GM18907 (cell line): Measurements from ENCODE around the gene CCT3.
"Not testable (repeated sequence)": the region's sequence is repeated elsewhere in the genome, so short reads cannot be mapped to it uniquely, and the experiment has no call there.

Experiments used
- ATAC-seq: cut with Tn5 transposase; IDR thresholded peaks from one replicate; pipeline ENCODE4 v1.9.1; 2021; ENCODE audit warnings: mild to moderate bottlenecking, moderate library complexity; ENCODE audit not compliant: unreplicated experiment

The CCT3 gene

DNA sequence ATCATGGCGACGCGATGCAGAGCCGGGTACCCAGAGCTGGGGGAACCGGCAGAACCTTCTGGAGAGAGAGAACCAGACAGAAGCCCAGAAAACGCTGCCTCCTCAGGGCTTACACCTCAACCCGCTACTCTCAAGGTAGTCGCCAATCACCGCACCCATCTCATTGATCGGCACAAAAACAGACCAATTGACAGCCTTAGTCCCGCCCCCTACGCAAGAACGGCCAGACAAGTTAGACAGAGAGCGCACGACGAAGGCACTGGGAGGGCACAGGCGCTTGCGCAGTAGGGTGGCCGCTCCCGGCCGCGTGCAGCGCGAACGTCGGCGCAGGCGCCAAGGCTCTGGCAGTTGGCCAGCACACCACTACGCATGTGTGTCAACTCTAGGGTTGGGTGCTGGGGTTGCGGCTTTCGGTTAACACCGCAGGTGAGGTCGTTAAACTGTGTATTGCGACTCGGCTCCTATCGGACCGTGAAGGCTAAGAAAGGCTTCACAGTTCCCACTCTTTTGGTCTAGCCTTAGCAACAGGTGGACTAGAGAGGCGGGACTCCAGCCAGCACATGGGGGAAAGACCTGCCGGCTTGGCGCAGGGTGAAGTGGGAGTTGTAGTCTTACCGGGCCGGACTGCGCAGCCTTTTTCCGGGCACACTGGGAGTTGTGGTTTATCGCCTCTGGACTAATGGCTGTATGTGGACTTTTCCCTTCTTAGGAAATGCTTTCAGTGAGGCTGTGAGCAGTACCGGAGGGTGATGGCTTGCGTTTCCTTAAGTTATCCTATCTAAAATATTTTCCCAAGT is at the start of gene CCT3, which contains the start of gene TSACC:
Gene CCT3 (minus strand): TSS at position 113 of the 797 bp plus-strand sequence. CDS start 108 bp downstream, at position 5.
Gene TSACC (plus strand): TSS at position 347 of the 797 bp plus-strand sequence. CDS start 1,232 bp downstream, outside the sequence.
- peak; percentile 93 for ATAC-seq

DNA sequence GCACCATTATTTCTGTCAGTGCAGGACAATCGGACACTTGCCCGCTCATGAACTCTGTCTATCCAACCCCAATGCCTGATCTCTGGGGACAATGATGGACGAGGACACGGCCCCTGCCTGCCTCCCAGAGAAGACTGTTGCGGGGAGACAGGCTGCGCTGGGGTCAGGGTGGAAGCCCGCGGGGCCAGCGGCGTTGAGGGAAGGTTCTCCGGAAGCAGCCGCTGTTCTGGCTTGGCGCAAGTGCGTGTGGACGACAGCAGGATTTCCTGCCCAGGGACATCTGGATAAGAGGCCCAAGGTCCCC is 49.7 kb upstream of the CCT3 start:
- no peak for ATAC-seq

DNA sequence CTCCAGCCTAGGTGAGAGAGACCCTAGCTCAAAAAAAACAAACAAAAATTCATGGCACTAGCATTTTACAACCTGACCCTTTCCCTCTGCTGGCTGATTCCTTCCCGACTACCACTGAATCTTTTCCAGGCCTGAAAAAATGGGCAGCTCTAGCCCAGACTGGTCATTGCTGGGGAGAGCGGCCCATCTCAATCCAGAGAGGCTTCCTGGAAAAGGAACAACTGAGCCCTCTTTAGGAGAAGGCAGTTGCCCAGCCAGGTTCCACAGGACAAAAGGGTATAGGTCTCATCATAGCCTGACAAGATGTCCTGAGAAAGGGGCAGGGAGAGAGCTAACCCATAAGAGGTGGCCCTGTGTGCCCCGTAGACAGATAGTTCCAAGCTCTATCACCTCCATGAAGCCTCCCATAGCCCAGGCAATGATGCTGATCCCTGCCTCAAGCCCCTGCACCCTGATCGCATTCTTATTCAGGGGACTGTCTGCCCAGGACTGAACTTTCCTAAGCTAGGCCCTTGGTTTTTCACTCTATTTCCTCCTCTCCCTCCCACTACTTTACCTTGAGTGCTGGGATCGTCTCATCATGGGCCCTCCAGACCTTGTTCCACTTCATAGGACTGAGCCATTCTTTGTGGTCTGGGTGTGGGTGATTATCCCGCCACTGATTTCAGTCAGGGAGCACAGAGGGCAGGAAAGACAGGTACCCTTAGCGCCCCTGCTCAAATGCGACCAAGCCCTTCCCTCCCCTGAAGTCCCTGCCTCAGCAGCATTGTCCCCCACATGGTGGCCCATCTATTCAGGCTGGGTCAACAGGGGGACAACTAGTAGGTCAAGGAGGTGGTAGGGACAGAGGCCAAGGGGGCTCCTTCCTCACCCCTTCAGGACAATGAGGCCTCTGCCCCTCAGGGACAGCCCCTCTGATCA is 49.1 kb upstream of the CCT3 start:
- ATAC-seq, result no peak

DNA sequence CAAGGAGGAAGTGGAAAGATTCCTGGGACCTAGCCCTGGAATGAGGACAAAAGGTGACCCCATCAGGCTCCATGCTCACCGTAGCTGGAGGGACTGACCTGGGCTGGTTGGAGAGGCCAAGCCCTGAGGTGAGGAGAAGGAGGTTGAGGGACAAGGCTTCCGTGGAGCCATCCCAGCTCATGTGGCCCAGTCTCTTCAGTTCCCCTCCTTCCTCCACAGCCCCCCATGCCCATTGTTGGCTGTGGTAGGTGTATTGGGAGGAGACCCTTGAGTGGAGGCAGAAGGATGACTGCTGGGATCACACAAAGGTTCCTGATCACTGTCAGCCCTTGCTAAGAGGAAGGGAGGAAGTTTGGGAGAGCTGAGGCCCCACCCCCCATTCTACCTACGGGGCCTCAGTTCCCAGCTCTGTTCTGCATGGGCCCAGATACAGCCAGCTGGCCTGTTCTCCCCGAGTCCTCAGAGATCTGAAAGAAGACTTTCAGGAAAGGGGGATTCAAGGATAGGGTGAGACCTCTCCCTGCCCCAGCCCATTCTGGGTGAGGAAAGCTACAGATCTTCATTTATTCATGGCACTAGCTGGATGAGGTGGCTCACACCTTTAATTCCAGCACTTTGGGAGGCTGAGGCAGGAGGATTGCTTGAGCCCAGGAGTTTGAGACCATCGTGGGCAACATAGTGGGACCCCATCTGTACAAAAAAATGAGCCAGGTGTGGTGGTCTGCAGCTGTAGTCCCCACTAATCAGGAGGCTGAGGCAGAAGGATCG is 48.2 kb upstream of the CCT3 start:
- ATAC-seq, result no peak

DNA sequence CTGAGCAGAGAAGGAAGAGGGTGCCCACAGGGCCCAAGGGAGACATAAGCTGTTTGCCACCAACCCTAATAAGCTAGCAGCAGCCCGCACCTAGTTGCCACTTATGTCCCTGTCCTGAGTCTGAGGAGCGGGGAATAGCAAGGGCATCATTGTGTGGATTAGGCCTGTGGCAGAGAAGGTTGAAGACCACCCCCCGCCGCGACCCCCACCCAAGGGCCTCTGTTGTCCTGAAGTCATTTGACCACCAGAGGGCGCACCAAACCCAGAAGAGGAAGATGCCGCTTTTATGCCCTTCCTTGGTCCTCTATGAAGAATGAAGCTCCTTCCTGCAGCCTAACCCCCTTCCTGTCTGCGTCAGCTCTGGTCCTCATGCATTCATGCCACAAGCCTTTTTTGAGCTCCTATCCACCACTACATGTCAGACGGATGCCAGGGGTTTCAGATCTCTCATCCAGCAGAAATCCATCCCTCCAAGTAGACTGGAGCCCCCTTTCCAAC is 47.5 kb upstream of the CCT3 start:
- no peak for ATAC-seq

DNA sequence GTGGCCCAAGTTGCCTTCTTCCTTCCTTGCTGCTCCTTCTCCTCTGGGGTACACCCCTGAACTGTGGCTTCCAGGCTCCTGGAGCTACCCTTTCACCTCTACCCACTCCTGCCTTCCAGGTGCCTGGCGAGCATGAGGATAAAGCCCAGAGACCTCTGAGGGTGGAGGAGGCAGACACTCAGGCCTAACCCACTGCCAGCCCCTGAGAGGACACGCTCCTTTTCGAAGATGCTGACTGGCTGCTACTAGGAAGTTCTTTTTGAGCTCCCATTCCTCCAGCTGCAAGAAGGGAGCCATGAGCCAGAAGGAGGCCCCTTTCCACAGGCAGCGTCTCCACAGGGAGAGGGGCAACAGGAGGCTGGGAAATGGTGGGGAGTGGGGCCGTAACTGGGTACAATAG is 46.6 kb upstream of the CCT3 start:
- ATAC-seq, result no peak

DNA sequence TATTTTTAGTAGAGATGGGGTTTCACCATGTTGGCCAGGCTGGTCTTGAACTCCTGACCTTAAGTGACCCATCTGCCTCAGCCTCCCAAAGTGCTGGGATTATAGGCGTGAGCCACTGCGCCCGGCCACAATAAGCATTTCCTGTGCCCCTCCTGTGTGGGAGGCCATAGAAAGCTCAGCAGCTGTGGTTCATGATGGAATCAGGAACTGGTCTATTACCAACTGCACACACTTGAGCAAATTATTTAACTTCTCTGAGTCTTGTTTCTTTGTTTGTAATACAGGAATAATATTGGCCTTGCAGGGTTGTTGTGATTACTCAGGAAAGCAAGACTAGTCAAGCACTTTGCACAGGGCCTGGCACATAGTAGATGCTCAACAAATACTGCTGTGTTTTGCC is 45.9 kb upstream of the CCT3 start:
- ATAC-seq, result no peak

DNA sequence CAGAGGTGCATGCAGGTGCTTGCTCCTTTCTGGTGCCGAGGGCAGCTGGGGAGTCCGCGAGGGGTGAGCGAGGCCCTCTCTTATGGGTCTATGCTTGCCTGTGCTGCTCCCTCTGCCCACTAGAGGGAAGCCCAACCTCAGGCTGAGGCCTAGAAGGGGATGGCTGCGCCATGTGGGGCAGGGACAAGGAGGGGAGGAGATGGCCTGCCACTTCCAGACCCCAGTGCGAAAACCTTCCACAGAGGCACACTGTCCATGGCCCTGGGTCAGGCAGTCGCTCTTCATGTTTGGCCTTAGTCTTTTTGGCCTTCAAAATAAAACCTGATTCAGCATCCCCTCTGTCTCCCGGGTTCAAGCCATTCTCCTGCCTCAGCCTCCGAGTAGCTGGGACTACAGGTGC is 44.9 kb upstream of the CCT3 start:
- ATAC-seq, result no peak

DNA sequence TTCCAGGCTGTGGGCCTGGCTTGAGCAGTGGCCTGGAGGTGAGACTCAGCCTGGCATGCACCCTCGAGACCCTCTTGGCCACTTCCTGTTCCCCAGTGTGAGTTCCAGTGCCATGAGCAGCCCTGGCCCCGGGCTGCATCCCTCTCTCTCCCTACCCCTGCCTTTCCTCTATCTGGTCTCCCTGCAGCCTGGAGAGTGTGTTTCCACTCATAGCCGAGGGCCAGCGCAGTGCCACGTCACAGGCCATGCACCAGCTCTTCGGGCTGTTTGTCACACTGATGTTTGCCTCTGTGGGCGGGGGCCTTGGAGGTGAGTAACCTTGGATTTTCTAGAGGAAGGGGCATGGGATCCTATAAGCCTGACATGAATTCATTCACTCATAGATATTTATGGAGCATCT is 44.5 kb upstream of the CCT3 start:
- no peak for ATAC-seq

DNA sequence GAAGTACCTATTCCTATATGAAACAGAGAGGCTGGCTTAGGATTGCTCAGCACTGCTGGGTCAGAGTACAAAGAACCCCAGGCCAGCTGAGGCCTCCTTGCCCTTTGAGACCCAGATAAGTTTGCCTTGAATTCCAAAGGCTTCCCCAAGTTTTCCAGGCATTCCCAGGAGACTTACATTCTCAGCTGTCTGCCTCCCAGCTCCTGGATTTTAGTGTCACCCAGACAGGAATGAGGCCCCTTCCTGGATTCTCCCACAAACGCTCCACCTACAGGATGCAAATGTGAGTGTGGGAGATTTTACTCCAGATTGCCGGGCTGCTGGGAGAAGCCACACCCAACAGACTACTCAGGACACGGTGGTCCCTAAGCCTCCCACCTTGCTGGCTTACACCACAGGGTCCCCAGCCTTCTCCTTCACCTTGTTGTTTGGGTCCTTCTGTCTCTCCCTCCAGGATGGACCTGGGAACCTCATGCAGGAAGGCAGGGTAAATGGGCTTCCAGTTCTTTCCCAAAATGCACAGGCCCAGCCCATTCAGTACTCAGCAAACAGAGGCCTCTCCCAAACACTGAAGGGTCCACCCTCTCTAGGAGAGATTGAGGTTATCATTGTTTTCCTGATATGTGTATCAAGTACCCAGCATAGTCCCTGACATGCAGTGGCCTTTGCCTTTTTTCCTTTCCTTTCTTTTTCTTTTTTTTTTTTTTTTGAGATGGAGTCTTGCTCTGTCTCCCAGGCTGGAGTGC is 41.5 kb upstream of the CCT3 start:
- no peak for ATAC-seq

DNA sequence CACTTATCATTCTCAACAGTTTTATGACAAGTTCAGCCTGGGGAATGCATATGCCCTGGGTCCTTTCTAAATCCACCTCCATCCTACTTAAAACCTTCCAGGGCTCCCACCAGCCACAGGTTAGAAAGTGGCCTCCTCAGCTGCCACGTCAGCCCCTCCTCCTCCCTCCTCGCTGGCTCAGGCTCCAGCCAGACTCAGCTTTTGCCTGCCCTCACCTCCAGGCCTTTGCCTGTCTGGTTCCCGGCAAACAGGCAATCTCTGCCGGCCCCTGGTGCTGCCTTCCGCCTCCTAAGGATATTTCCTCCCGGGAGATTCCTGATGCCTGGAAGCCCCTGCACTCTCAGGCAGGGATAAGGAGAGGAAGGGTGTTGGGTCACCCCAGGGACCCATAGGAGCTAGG is 40.5 kb upstream of the CCT3 start:
- no peak for ATAC-seq

DNA sequence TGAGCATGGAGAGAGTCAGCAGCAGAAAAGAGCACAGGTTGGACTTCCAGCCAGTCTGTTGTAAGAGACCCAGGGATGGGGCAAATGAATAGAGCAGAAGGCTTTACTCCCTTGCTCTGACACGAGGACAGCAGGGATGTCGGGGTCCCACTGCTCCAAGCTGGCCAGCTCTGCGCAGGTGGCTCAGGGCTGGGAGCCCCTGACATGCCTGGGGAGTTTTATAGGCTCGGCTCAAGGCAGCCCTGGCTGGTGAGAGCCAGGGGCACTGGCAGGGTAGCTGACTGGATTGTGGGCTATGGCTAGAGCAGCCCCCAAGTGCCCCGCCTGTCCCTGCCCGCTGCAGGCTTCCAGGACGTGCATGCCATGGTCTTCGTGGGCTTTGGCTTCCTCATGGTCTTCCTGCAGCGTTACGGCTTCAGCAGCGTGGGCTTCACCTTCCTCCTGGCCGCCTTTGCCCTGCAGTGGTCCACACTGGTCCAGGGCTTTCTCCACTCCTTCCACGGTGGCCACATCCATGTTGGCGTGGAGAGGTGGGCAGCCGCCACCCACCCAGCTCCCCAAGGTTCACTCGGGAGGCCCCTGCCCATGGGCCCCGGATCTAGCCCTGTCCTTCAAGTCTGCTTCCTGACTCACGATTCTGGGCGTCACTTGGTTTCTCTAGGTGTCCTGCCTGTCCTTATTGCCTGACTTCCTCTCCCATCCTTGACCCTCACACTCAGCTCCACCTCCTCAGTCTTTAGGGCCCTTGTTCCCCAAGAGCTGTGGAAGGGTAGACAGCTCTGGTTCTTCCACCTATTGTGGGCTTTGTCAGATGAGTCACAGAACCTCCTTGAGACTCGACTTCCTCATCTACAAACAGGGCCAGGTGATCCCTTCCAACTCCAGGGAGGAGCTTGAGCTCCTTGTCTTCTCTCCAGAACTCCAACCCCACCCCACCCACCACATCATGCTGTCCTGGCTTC is 39.1 kb upstream of the CCT3 start:
- no peak for ATAC-seq

DNA sequence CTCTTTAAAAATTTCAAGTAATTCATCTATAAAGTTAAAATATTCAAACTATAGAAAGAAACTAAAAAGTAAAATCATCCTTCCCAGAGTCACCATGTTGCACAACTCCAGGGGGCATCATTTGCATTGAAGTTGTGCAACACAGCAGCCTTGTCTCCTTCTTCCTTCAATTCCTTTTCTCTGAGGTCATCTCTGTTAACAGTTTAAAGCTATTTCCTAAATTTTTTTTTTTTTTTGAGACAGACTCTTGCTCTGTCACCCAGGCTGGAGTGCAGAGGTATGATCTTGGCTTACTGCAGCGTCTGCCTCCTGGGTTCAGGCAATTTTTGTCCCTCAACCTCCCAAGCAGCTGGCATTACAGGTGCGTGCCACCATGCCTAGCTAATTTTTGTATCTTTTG is 38.1 kb upstream of the CCT3 start:
- ATAC-seq, result no peak

DNA sequence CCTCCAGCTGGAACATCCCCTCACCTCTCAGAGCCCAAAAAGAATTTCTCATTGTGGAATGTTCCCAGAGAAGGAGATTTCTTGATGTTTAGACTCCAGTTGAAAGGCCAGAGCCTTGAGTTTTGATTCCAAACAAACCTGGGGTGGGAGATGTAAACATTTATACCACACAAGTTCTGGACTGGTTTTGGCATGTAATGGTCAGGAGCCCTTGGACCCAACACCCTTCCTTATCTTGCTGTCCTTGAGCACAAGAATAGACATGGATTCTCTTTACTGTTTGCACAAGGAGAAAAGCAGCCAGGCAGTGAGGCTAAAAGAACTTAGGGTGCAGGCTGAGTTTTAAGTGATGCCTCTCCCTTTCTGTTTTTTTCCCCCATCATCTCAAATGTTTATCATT is 35.5 kb upstream of the CCT3 start:
- ATAC-seq, result no peak

DNA sequence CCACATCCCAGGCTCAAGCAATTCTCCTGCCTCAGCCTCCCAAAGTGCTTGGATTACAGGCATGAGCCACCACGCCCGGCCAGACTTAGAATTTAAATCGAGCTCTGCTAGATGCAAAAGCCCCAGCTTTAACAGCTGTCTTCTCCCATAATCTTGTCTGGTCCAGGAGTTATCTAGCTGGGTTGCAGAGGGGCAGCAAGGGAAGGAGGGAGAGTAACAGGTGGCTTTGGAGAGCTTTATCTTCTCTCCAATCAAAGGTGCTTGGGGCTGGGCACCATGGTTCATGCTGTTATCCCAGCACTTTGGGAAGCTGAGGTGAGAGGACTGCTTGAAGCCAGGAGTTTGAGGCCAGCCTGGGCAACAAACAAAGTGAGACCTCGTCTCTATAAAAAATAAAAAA is 34.8 kb upstream of the CCT3 start:
- no peak for ATAC-seq

DNA sequence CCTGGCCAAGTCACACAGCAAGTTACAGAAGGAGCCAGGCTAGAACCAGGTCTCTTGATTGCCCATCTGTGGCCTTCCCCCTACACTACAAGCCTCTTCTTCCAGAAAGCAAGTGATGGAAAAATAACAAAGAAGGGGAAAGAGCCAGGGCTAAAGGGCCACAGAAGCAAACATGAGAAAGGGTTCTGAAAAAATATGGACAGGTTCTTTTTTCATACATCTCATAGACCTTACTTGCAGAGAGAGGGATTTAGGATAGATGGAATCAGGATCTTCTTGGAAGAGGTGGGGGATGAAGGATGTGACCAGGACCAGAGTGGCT is 34.1 kb upstream of the CCT3 start:
- ATAC-seq, result no peak

DNA sequence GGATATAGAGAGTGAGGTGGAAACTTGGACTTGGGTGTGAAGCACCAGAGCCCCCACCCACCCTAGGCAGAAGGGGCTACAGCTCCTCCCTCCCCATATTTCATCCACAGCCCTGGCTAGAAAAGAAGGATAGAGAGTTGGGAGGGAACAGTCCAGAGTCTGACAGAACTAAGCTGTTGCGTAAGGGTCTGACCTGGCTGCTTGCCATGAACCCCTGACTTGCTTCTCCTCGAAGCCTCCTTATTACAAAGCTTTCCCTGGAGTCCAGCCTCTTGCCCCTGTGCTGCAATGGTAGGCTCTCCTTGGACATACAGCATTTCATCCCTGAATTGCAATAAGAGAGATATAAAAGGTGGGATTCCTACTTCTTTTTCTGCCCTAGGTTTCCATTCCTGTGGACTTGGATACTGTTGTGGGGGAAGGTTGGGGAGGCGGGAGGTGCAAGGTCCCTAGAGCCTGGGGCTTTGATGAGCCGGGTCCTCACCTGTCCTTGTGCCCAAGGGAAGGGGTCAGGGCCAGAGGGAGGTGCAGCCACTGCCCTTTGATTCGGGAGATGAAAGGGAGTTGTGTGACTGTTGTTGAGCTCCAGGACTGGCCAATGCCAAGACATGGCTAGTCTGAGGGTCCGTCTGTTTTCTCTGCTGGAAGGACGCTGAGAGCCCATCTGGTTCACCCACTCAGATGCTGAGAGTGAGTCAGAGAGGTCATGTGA is 33.6 kb upstream of the CCT3 start:
- ATAC-seq, result no peak

DNA sequence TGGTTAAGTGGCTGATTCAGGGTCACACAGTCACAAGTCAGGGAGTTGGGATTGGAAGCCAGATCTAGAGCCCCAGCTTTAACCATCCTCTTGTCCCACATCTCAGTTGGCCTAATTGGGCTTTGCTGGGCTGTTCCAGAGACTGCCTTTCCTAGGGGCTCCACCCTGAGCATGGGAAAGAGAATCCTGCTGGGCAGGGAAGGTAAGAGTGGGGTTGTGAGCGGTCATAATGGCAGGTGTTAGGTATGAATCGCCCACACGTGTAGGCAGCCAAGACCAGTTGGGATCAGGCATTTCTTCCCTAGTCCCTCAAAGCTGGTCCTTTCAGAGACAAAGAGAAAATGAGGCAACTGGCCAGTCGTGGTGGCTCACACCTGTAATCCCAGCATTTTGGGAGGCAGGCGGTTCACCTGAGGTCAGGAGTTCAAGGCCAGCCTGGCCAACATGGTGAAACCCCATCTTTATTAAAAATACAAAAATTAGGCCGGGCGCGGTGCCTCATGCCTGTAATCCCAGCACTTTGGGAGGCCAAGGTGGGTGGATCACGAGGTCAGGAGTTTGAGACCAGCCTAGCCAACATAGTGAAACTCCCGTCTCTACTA is 31.7 kb upstream of the CCT3 start:
- ATAC-seq, result not testable (repeated sequence)
